Hepatocyte (in vitro differentiated cells): ENCODE data around the gene ATG14. TPM values are rescaled to one million over a fixed set of nuclear protein-coding genes. Genes with fewer than 3 reads are reported as not detected.

Experiments used
- DNase-seq: peaks from one replicate; pipeline ENCODE4 v3.0.0-alpha.2; 2016; ENCODE audit warnings: low spot score
- H2AFZ ChIP-seq: fragments of 200-600 bp; sonication (generic); 2 replicates; pipeline ENCODE4 v1.6.0; 2016; ENCODE audit warnings: antibody characterized with exemption, mild to moderate bottlenecking
- H3K27ac ChIP-seq: fragments of 200-600 bp; sonication (generic); 2 replicates; pipeline ENCODE4 v1.5.1; 2016; ENCODE audit warnings: mild to moderate bottlenecking
- H3K27me3 ChIP-seq: fragments of 200-600 bp; sonication (generic); 2 replicates; pipeline ENCODE4 v1.6.1; 2016
- H3K36me3 ChIP-seq: fragments of 200-600 bp; sonication (generic); replicated peaks from 2 replicates; pipeline ENCODE4 v1.5.1; 2016; ENCODE audit warnings: low read depth; ENCODE audit not compliant: insufficient read depth
- H3K4me1 ChIP-seq: fragments of 200-600 bp; sonication (generic); 2 replicates; pipeline ENCODE4 v1.5.1; 2016; ENCODE audit warnings: mild to moderate bottlenecking, moderate library complexity; ENCODE audit not compliant: insufficient read depth
- H3K4me2 ChIP-seq: fragments of 200-600 bp; sonication (generic); 2 replicates; pipeline ENCODE4 v1.6.0; 2016
- H3K4me3 ChIP-seq: fragments of 200-600 bp; sonication (generic); 2 replicates; pipeline ENCODE4 v1.5.1; 2016; ENCODE audit warnings: mild to moderate bottlenecking
- H3K79me2 ChIP-seq: fragments of 200-600 bp; sonication (generic); 2 replicates; pipeline ENCODE4 v1.6.0; 2017; ENCODE audit warnings: mild to moderate bottlenecking
- H3K9me2 ChIP-seq: fragments of 200-600 bp; sonication (generic); replicated peaks from 2 replicates; pipeline ENCODE4 v1.6.0; 2017; ENCODE audit warnings: mild to moderate bottlenecking; ENCODE audit not compliant: insufficient read depth
- H3K9me3 ChIP-seq: fragments of 200-600 bp; sonication (generic); 2 replicates; pipeline ENCODE4 v1.5.1; 2016; ENCODE audit warnings: low read depth, mild to moderate bottlenecking
- H4K20me1 ChIP-seq: fragments of 200-600 bp; sonication (generic); 2 replicates; pipeline ENCODE4 v1.6.0; 2016; ENCODE audit warnings: mild to moderate bottlenecking; ENCODE audit not compliant: insufficient read depth, poor library complexity, severe bottlenecking
- CTCF ChIP-seq: fragments of 200-600 bp; sonication (generic); IDR thresholded peaks from 2 replicates; pipeline ENCODE4 v1.5.1; 2016; ENCODE audit warnings: antibody characterized with exemption, mild to moderate bottlenecking; ENCODE audit not compliant: poor library complexity
- EZH2 ChIP-seq: fragments of 200-600 bp; sonication (generic); IDR thresholded peaks from 2 replicates; pipeline ENCODE4 v1.6.1; 2016; ENCODE audit warnings: antibody characterized with exemption, mild to moderate bottlenecking, borderline replicate concordance
- EZH2phosphoT487 ChIP-seq: fragments of 200-600 bp; sonication (generic); IDR thresholded peaks from one replicate; pipeline ENCODE4 v1.6.1; 2018; ENCODE audit warnings: antibody characterized with exemption, mild to moderate bottlenecking, low read depth, moderate library complexity; ENCODE audit not compliant: unreplicated experiment, severe bottlenecking
- WGBS: methylation state at CpG from one replicate; pipeline ENCODE4 v1.1.6; 2016; ENCODE audit warnings: low lambda C conversion rate; ENCODE audit errors: missing lambda C conversion rate; 5-methylcytosine and 5-hydroxymethylcytosine counted together
- polyA plus RNA-seq: library from polyadenylated mRNA; unstranded; fragments of >200 nt; fragmentation: Nextera tagmentation; extraction: Ambion mirVana; gene quantifications from 2 replicates; pipeline ENCODE4 v1.2.1, GENCODE V29; 2016
- total RNA-seq: library from RNA; depleted of rRNA; stranded (reverse); fragments of >200 nt; gene quantifications from 2 replicates; pipeline ENCODE4 v1.2.3, GENCODE V29; 2014

ATG14 gene
- total and polyA plus RNA-seq, 2 experiments from 2014 or later: 3.3 to 16.6 TPM

DNA sequence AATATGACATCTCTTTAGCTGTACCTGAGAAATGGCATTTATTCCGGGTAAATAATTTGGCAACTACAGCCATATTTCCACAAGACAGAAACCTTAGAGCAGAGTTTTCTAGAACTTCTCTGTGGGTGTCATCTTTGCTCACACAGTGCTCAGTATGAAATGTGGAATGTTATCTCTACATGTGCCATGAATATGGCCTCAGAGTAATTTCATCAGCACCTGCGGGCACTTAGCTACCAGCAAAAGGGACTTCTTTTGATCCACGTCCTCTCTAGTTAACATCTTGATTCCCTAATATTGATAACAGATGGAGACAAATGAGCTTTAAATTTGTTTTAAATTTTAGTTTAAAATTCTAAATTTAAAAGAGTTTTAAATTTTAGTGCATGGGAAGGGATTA lies 2.9 kb upstream of the ATG14 start:
- peaks cover 12% of the 10 kb centered on the region for H3K4me1 ChIP-seq
- H2AFZ ChIP-seq: no peak overlapping the region
- peaks cover 20% of the 10 kb centered on the region for H3K79me2 ChIP-seq
- H4K20me1 ChIP-seq: peaks cover 3% of the 10 kb centered on the region
- no peak overlapping the region for H3K4me3 ChIP-seq
- H3K9me2 ChIP-seq: no peaks in the 10 kb centered on the region
- no peaks in the 10 kb centered on the region for H3K9me3 ChIP-seq
- TF ChIP-seq EZH2 (no peak), CTCF (no peak), EZH2phosphoT487 (no peak)
- H3K27ac ChIP-seq: no peak overlapping the region
- DNase-seq: no peak
- no peaks in the 10 kb centered on the region for H3K27me3 ChIP-seq
- 76% methylated on average over 3 of the region's 3 CpGs for WGBS
- H3K36me3 ChIP-seq: no peaks in the 10 kb centered on the region
- no peak overlapping the region for H3K4me2 ChIP-seq

DNA sequence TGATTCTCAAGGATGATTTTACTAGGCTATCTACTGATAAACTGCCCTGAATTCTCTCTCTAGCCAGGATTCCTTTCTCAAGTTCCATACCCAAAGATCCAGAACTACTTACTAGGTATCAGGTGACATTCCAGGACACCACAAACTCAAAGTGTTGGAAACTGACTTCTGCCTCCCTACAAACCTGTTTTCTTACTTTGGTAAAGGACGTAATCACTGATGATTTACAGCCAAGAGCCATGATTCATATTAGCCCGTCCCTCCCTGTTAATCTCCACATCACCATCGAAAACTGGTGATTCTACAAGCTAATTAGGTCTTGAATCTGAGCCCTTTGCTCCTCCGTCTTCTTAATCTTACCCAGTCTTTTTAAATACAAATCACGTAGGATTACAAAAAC lies 1.0 kb upstream of the ATG14 start:
- 71% methylated on average over 5 of the region's 5 CpGs for WGBS
- peak overlapping the region; percentile 80 for H3K4me2 ChIP-seq

GRCh38 chr14:55410876-55411275 lies 754 bp downstream of the ATG14 start:
- Histone ChIP-seq H3K9me3 (no peaks in the 10 kb centered on the region), H4K20me1 (peaks cover 3% of the 10 kb centered on the region), H3K27ac (peak overlapping the region; percentile 79), H3K4me2 (peak overlapping the region; percentile 80), H3K9me2 (no peaks in the 10 kb centered on the region), H3K79me2 (peaks cover 57% of the 10 kb centered on the region), H3K36me3 (no peaks in the 10 kb centered on the region), H3K27me3 (no peaks in the 10 kb centered on the region), H2AFZ (peak overlapping the region; percentile 89), H3K4me3 (peak overlapping the region; percentile 76), H3K4me1 (peaks cover 12% of the 10 kb centered on the region)
- 34% methylated on average over 4 of the region's 4 CpGs for WGBS
- no peak for DNase-seq
- TF ChIP-seq EZH2phosphoT487 (no peak), EZH2 (no peak), CTCF (no peak)

More for the DNA sequence above, 1.0 kb upstream of the ATG14 start:
- peaks cover 12% of the 10 kb centered on the region for H3K4me1 ChIP-seq
- no peaks in the 10 kb centered on the region for H3K9me2 ChIP-seq
- no peak overlapping the region for H3K4me3 ChIP-seq
- no peaks in the 10 kb centered on the region for H3K9me3 ChIP-seq
- TF ChIP-seq EZH2phosphoT487: no peak
- TF ChIP-seq EZH2: no peak
- no peak for TF ChIP-seq CTCF
- H4K20me1 ChIP-seq: peaks cover 3% of the 10 kb centered on the region
- H2AFZ ChIP-seq: no peak overlapping the region
- no peaks in the 10 kb centered on the region for H3K27me3 ChIP-seq
- peak overlapping the region; percentile 79 for H3K27ac ChIP-seq
- peaks cover 39% of the 10 kb centered on the region for H3K79me2 ChIP-seq
- DNase-seq: peak; percentile 22
- no peaks in the 10 kb centered on the region for H3K36me3 ChIP-seq
